Measurements from ENCODE around the gene NDUFAF4. TPM values are rescaled to one million over a fixed set of nuclear protein-coding genes. Genes with fewer than 3 reads are reported as not detected.

Gene NDUFAF4
- total RNA-seq, 2 donors from 2014 or later, result 35.3 to 48.2 TPM

DNA sequence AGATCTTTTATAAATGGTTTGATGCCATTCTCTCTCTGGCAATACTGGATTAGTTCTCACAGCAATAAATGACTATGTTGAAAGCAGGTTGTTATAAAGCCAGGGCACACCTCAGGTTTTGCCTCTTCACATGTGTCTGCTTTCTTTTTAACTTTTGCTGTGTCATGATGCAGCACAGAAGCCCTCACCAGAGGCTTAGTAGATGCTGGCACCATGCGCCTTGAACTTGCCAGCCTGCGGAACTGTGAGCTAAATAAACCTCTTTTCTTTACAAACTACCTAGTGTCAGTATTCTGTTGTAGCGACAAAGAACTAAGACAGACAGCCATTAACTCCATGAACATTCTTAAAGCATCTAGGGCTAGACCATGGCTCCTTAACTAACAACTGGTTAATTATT lies 45.1 kb downstream of the NDUFAF4 start:
- DNase-seq, result no peak
- no peak overlapping the region for H3K9ac ChIP-seq (ENCODE audit: low read depth in 2 of 2, low read length in 2 of 2)
- TF ChIP-seq, protein P1, sequence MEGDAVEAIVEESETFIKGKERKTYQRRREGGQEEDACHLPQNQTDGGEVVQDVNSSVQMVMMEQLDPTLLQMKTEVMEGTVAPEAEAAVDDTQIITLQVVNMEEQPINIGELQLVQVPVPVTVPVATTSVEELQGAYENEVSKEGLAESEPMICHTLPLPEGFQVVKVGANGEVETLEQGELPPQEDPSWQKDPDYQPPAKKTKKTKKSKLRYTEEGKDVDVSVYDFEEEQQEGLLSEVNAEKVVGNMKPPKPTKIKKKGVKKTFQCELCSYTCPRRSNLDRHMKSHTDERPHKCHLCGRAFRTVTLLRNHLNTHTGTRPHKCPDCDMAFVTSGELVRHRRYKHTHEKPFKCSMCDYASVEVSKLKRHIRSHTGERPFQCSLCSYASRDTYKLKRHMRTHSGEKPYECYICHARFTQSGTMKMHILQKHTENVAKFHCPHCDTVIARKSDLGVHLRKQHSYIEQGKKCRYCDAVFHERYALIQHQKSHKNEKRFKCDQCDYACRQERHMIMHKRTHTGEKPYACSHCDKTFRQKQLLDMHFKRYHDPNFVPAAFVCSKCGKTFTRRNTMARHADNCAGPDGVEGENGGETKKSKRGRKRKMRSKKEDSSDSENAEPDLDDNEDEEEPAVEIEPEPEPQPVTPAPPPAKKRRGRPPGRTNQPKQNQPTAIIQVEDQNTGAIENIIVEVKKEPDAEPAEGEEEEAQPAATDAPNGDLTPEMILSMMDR (IDR thresholded peaks at IDR 0.05), result no peak
- H3K36me3 ChIP-seq, result no peaks in the 10 kb centered on the region
- H3K9me3 ChIP-seq, result no peaks in the 10 kb centered on the region
- H3K4me3 ChIP-seq, result no peak overlapping the region
- intact Hi-C loops (cut with DNase I), result no loop called here
- no peaks in the 10 kb centered on the region for H3K27me3 ChIP-seq
- no peak overlapping the region for H3K27ac ChIP-seq
- no peaks in the 10 kb centered on the region for H3K4me1 ChIP-seq

DNA sequence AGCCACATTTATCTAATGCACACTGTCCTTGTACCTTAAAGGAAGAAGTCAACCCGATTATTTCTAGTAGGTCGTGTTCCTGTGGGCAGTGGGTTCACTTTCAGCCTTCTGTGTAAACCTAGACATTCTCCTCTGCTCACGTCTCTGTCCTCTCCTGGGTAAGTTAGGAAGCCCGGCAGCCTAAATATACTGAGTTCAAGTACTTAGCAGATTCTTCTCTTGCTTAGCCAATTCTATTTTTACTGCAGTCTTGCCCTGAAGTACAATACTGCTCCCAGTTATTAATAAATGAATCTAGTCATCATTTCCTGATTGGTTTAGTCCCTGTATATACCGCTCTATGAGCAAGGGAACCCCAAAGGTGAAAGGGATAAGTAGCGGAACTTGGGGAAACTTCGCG lies 45.8 kb downstream of the NDUFAF4 start:
- H3K9ac ChIP-seq (ENCODE audit: low read depth in 2 of 2, low read length in 2 of 2), result no peak overlapping the region
- H3K36me3 ChIP-seq, result no peaks in the 10 kb centered on the region
- TF ChIP-seq, protein P1 (IDR thresholded peaks at IDR 0.05), result no peak
- intact Hi-C loops (cut with DNase I), result no loop called here
- no peak overlapping the region for H3K27ac ChIP-seq
- DNase-seq, result no peak
- no peaks in the 10 kb centered on the region for H3K27me3 ChIP-seq
- H3K9me3 ChIP-seq, result no peaks in the 10 kb centered on the region
- H3K4me3 ChIP-seq, result no peak overlapping the region
- H3K4me1 ChIP-seq, result no peaks in the 10 kb centered on the region

DNA sequence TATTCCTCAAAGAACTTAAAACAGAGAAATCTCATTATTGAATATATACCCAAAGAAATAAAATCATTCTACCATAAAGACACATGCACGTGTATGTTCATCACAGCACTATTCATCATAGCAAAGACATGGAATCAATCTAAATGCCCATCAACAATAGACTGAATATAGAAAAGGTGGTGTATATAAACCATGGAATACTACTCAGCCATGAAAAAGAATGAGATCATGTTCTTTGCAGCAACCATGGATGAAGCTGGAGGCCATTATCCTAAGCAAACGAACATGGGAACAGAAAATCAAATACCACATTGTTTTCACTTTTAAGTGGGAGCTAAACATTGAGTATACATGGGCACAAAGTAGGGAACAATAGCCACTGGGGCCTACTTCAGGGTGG lies 48.1 kb downstream of the NDUFAF4 start:
- TF ChIP-seq, protein P1 (IDR thresholded peaks at IDR 0.05), result no peak
- no peak for DNase-seq
- H3K36me3 ChIP-seq, result no peaks in the 10 kb centered on the region
- H3K9ac ChIP-seq (ENCODE audit: low read depth in 2 of 2, low read length in 2 of 2), result no peak overlapping the region
- no peak overlapping the region for H3K27ac ChIP-seq
- no peak overlapping the region for H3K4me3 ChIP-seq
- intact Hi-C loops (cut with DNase I), result no loop called here
- H3K9me3 ChIP-seq, result no peaks in the 10 kb centered on the region
- no peaks in the 10 kb centered on the region for H3K4me1 ChIP-seq
- no peaks in the 10 kb centered on the region for H3K27me3 ChIP-seq

DNA sequence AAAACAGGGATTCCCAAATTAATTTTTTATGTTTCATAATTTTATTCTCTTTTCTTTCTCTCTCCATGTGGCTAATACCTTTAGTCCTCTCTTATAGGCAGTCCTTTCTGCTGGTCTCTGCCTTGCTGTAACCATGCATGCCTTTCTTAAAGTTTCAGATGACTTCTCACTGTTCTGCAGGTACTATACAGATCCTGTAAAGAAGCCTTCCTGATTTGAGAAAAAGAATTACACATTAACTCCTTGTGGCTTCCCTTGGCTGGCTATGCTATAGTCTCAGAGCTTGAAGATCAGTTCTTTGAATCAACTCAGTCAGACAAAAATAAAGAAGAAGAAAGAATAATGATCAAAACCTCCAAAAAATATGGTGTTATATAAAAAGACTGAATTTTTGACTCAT lies 53.2 kb downstream of the NDUFAF4 start:
- no peak overlapping the region for H3K4me3 ChIP-seq
- H3K9ac ChIP-seq (ENCODE audit: low read depth in 2 of 2, low read length in 2 of 2), result no peak overlapping the region
- H3K9me3 ChIP-seq, result no peaks in the 10 kb centered on the region
- H3K27me3 ChIP-seq, result no peaks in the 10 kb centered on the region
- no peak for DNase-seq
- no peaks in the 10 kb centered on the region for H3K4me1 ChIP-seq
- TF ChIP-seq, protein P1 (IDR thresholded peaks at IDR 0.05), result no peak
- H3K27ac ChIP-seq, result no peak overlapping the region
- intact Hi-C loops (cut with DNase I), result no loop called here
- H3K36me3 ChIP-seq, result no peaks in the 10 kb centered on the region

DNA sequence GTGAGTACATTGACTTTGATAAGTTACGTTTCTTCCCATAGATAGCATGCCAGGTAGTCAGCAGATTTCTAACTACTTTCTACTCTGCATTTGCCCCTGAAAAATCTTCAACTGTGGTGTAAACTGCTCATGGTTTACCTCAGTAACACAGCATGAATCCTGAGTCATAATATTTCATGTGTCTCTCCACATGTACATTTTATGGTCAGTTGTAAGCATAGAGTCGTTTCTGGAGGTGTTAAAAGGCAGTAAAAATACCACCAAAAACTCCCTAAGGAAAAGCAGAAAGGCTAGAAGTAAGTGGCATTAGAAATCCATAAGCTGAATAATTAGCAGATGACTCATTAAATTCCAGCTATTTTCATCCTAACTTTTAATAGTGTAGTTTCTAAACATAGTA lies 56.3 kb downstream of the NDUFAF4 start:
- intact Hi-C loops (cut with DNase I), result no loop called here
- Histone ChIP-seq H3K9me3 (no peaks in the 10 kb centered on the region), H3K27ac (no peak overlapping the region)

More for the DNA sequence above, 56.3 kb downstream of the NDUFAF4 start:
- H3K4me1 ChIP-seq, result no peaks in the 10 kb centered on the region
- DNase-seq, result no peak
- H3K27me3 ChIP-seq, result no peaks in the 10 kb centered on the region
- TF ChIP-seq, protein P1 (IDR thresholded peaks at IDR 0.05), result no peak
- no peak overlapping the region for H3K4me3 ChIP-seq
- H3K36me3 ChIP-seq, result no peaks in the 10 kb centered on the region
- H3K9ac ChIP-seq (ENCODE audit: low read depth in 2 of 2, low read length in 2 of 2), result no peak overlapping the region

Other genes with a start within 250 kb of the NDUFAF4 start
- 1 to 10 TPM in 1 of 2 donors, under 1 TPM in 1; 0.96 to 1.9 TPM for gene GPR63, start 60.4 kb downstream of the NDUFAF4 start, total RNA-seq
- gene KLHL32, start 26.8 kb upstream of the NDUFAF4 start, total RNA-seq, result 1 to 10 TPM; 1.2 to 1.7 TPM

Measured in colonic mucosa (tissue), 4 donors.